Fibroblast of skin of right quadriceps (primary cell): ENCODE measurements around the gene ANKRD22.
"Not testable (repeated sequence)": the region's sequence is repeated elsewhere in the genome, so short reads cannot be mapped to it uniquely, and the experiment has no call there.

ENCODE experiments used
- DNase-seq: peaks from one replicate; pipeline ENCODE4 v3.0.0-alpha.2; 2013

Gene ANKRD22

GRCh38 chr10:88877298-88877697, 25.7 kb upstream of the ANKRD22 start:
- no peak for DNase-seq

- no peak for DNase-seq
Observed at GRCh38 chr10:88875081-88875480, 23.4 kb upstream of the ANKRD22 start.

- DNase-seq = peak; percentile 46
Observed at GRCh38 chr10:88874281-88874680, 22.6 kb upstream of the ANKRD22 start.

- DNase-seq = no peak
Observed at GRCh38 chr10:88873757-88874156, 22.1 kb upstream of the ANKRD22 start.

- no peak for DNase-seq
Observed at GRCh38 chr10:88870089-88870488, 18.4 kb upstream of the ANKRD22 start.

- no peak for DNase-seq
Observed at GRCh38 chr10:88866454-88866853, 14.8 kb upstream of the ANKRD22 start.

GRCh38 chr10:88865281-88865876, 13.7 kb upstream of the ANKRD22 start:
- DNase-seq = no peak

- DNase-seq = no peak
Observed at GRCh38 chr10:88861036-88861435, 9.4 kb upstream of the ANKRD22 start.

- DNase-seq = no peak
Observed at GRCh38 chr10:88858491-88858890, 6.8 kb upstream of the ANKRD22 start.

- no peak for DNase-seq
Observed at GRCh38 chr10:88857831-88858230, 6.2 kb upstream of the ANKRD22 start.

- no peak for DNase-seq
Observed at GRCh38 chr10:88854684-88855083, 3.0 kb upstream of the ANKRD22 start.

- no peak for DNase-seq
Observed at GRCh38 chr10:88853155-88853881, 1.7 kb upstream of the ANKRD22 start.

- no peak for DNase-seq
Observed at GRCh38 chr10:88852327-88852726, 683 bp upstream of the ANKRD22 start.

- DNase-seq = no peak
Observed at GRCh38 chr10:88850712-88851111, 932 bp downstream of the ANKRD22 start.

GRCh38 chr10:88849234-88849633, 2.4 kb downstream of the ANKRD22 start:
- peak; percentile 7 for DNase-seq

- DNase-seq = peak; percentile 72
Observed at GRCh38 chr10:88848499-88848898, 3.1 kb downstream of the ANKRD22 start.

- no peak for DNase-seq
Observed at GRCh38 chr10:88843171-88843570, 8.5 kb downstream of the ANKRD22 start.

GRCh38 chr10:88841316-88842111, 10.1 kb downstream of the ANKRD22 start:
- no peak for DNase-seq

GRCh38 chr10:88840881-88841280, 10.8 kb downstream of the ANKRD22 start:
- DNase-seq = no peak

- DNase-seq = no peak
Observed at GRCh38 chr10:88840104-88840503, 11.5 kb downstream of the ANKRD22 start.

- no peak for DNase-seq
Observed at GRCh38 chr10:88838766-88839350, 12.8 kb downstream of the ANKRD22 start.

- not testable (repeated sequence) for DNase-seq
Observed at GRCh38 chr10:88837632-88838031, 14.0 kb downstream of the ANKRD22 start.

- DNase-seq = no peak
Observed at GRCh38 chr10:88835910-88836221, 15.8 kb downstream of the ANKRD22 start.
